Cerebellar cortex (tissue), 1 donor: ENCODE results near the gene ASAP3.

Experiments
- DNase-seq: peaks from one replicate; pipeline ENCODE4 v3.0.0-alpha.2; 2015; ENCODE audit warnings: low spot score

Gene ASAP3

DNA sequence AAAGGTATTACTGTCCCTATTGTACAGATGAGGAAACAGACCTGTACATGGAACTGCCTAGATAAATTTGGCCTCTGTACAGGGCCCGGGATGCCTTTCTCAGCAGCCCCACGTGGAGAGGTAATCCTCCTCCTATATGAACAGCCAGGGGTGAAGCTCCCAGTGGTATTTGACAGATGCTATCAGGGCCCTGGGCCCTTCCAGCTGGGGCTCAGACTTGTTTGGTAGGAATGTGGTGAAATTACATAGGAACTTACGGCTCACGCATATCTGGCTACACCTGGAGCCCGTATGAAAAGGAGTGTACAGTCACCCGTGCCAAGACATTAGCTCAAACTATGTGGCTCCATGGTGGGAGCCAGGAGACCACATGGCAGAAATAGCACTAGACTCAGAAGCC, 34.7 kb downstream of the ASAP3 start:
- no peak for DNase-seq

DNA sequence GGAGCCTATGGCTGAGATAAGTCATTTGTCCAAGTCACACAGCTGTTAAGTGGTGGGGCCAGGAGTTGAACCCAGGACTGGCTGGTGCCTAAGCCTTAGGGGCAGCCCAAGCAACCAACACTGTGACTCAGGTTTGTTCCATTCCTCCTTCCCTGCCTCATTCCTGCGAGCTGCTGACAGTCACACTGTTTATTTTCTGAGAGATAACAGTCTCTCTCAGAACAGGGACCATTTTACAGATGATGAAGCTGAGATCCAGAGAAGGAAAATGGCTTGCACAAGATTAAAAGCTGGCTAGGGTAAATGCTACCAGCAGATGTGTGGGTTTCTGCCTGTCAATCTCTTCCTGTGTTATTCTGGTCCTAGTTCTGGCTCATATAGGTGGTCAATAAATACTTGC, 35.1 kb downstream of the ASAP3 start:
- DNase-seq: no peak

GRCh38 chr1:23446661-23447310, 37.2 kb downstream of the ASAP3 start:
- no peak for DNase-seq

DNA sequence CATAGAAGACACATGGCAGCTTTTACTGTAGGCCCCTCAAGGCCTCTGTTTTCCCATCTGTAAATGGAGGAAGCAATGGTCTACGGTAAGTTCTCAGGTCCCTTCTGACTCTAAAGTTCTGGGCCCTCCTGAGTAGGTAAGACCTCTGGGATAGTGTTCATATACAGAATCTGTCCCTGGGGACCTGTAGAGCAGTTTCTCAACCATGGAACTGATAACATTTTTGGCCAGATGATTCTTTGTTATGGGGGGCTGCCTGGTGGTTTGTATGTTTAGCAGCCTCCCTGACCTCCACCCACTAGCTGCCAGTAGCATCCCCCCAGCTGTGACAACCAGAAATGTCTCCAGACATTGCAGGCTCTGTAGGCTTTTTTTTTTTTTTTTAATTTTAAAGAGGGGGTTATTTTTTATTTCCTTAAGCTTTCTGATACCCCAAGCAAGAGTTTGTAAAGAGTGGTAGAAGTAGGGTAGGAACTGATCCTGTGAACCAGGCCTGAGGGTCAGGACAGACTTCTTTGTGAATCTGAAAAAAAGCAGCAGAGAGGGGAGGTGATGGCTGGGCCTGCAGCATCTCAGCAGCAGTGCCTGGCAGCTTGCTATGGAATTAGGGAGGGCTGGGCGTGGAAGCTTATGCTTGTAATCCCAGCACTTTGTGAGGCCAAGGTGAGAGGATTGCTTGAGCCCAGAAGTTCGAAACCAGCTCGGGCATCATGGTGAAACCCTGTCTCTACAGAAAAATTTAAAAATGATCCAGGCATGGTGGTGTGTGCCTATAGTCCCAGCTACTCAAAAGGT, 39.2 kb downstream of the ASAP3 start:
- no peak for DNase-seq

DNA sequence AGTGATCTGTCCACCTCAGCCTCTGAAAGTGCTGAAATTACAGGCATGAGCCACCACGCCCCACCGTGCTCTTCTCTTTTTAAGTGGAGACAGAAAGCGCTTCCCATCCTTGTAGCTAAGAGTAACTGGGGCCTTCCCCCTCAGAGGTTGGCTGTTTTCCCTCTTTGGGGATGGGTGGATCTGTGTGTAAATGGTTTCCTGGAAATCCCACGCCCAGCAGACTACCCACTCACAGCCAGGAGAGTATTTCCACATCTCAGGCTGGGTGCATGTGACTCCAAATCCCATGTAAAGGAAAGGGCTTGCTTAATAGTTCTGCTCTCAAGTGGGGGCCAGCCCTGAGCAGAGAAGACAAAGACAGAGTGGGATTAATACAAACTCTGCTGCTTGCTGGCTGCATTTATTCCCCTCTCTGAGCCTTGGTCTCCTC, 39.9 kb downstream of the ASAP3 start:
- no peak for DNase-seq

DNA sequence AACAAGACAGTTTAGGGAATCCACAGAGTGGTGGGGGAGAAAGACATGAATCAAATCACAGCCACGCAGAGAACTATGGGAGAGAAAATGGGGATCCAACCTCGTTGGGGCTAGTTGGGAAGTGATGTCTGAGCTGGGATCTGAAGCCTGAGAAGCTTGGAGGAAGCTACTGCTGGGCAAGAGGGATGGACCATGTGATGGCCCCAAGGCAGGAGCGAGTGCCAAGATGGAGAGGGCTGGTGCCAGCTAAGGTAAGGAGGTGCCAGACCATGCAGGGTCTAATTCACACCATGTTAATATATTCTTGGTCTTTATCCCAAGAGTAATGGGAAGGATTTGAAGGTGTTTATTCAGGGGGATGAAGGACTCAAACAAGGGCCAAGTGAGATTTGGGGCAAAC, 41.2 kb downstream of the ASAP3 start:
- DNase-seq: no peak

GRCh38 chr1:23441446-23442148, 42.4 kb downstream of the ASAP3 start:
- DNase-seq: no peak

DNA sequence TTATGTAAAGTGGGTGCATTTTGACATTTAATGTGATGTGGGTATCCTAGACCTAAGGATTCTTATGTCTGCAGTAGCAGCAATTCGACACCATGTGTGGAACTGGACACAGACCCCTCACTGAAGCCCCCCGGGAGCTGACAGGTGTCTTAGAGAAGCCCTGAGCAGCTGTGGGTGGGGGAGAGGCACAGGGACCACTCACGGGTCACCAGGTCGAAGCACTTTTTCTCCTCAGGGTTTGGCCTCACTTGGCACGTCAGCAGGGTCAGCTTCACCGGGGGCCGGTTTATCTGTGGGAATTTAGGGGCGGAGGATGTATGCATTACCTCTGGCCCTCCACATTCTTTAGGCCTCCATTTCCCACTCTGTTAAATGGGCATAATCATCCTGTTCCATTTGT, 45.4 kb downstream of the ASAP3 start:
- DNase-seq: no peak

DNA sequence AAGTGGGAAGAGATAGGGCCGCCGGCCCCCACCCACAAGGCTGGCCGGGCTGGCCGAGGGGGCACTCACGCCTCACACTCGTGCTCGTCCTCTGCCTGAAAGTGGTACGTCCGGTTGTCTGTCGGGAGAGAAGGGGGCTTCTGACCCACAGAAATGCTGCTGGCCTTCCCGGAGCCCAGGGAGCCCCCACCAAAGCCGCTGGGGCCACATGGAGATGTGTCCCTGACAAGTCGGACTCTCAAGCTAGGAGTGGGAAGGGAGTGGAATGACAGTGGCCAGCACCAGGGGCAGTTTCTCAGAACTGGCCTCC, 46.7 kb downstream of the ASAP3 start:
- DNase-seq: no peak

DNA sequence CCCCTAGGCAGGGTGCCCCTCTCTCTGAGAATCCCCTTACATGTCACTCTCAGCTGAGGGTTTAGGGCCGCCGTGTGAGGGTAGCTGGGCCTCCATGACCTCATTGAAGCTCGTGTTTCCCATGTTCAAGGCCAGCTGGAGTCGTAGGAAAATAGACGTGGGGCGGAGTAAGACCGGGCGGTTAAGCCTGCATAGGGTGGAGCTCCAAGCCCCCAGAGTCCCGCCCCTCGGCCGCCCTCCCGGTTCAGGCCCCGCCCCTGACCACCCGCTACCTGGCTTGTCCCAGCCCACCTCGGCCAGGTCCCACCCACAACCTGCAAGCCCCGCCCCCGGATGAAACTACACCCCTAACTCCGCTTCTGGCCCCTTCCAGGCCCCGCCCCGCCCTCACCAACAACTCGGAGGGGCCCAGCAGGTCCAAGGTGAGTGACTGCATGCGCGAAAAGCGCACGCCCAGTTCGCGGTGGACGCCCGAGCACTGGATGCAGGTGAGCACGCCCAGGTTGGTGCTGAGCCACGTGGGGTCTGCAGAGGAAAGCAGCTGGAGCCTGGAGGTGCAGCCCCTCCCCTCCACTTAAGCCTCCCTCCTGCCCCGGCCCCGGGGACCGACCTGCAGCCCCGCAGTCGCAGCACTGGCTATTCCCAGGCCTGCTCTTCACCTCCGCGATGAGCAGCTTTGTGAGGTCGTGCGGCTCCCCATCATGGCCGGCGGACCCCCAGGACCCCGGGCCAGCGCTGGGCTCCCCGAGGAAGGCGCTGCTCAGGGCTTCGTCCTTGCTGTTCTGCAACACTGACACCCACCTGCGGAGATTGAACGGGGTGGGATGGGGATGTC, 47.2 kb downstream of the ASAP3 start:
- no peak for DNase-seq

- no peak for DNase-seq
Measured at GRCh38 chr1:23434260-23434775, 49.7 kb downstream of the ASAP3 start.

GRCh38 chr1:23433122-23433521, 50.9 kb downstream of the ASAP3 start:
- DNase-seq: no peak

GRCh38 chr1:23431431-23431830, 52.5 kb downstream of the ASAP3 start:
- DNase-seq: no peak

- DNase-seq: no peak
Measured at GRCh38 chr1:23430803-23431202, 53.2 kb downstream of the ASAP3 start.

- DNase-seq: no peak
Measured at GRCh38 chr1:23428136-23428905, 55.7 kb downstream of the ASAP3 start.

GRCh38 chr1:23427550-23427949, 56.4 kb downstream of the ASAP3 start:
- no peak for DNase-seq

DNA sequence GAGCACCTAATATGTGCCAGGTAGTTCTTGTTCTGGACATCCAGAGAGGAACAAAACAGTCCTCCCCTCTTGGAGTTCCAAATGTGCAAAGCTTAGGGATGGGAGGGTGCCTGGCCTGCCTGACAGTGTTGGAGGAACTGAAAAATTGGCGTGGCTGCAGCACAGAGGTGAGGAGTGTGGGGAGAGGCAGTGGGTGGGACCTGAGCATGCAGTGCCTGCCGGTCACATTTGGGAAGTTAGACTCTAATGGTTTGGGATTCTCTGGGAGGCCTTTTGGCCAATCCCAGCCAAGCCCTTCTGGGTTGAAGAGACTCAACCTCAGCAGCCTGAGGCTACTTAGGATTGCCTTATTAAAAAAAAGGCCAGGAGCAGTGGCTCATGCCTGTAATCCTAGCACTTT, 57.2 kb downstream of the ASAP3 start:
- DNase-seq: no peak

DNA sequence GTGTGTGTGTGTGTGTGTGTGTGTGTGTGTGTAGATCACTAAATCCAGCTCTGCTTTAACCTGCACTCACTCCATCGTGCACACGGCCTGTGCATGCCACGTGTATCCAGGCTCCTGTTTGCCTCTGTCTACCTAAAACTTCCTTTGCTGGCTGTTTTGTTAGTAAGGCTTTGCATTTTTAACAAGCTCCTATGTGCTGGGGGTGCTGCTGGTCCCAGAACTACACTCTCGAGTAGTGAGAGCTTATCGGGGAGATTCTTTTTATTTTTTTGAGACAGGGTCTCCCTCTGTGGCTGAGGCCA, 58.8 kb downstream of the ASAP3 start:
- DNase-seq: no peak

DNA sequence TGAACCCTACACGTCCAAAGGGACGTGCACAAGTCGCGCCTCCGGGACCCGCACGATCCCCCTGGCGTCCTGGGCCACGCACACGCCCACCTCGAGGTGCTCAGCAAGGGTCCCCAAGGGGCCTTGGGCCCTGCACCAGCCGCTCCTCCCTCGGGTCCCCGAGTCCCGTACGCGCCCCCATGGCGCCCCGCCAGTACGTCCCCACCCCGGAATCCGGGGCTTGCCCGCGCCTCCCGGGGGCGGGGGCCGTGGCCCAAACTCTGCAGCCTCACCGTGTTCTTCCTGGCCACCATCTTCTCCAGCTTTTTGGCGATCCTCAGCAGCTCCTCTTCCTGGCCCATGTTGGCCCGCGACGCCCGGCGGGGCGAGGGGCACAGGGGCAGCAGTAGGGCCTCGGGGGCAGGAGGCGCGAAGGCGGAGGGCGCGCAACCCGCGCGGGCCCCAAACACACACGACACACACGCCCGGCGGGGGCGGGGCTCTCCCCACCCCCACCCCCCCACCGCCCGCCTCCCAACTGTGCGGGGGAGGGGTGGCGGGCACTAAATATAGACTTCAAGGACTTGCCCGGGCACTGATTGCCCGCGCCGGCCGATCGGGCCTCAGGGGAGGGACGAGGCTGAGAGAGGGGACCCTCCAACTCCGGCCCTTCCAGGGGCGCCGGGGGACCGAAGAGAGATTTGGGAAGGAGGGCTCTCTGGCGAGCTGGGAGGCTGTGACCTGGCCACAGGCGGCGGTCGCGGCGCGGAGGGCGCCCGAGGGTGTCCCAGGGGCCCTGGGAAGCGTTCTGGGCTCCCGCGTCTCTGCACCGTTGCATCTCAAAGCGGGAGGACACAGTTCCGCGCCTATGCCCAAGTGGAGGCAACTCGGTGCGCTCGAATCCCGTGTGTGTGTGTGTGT, 59.4 kb downstream of the ASAP3 start, which contains the start of gene TCEA3:
TSS of gene TCEA3 (minus strand) at position 456 of the 900 bp plus-strand sequence. CDS start at position 341, 115 bp downstream.
- DNase-seq: no peak
